Left lung (tissue), 10 donors: Measurements from ENCODE around the gene BTBD9. TPM values are rescaled to one million over a fixed set of nuclear protein-coding genes. Genes with fewer than 3 reads are reported as not detected.

Experiments
- ATAC-seq: fragments of 200-7000 bp; cut with Tn5 transposase; one replicate; pipeline ENCODE4 v1.9.1; 2020; ENCODE audit warnings: moderate library complexity
- DNase-seq, 4 donors: peaks; one replicate each; pipeline ENCODE4 v3.0.0-alpha.2; 2013 to 2020
- H3K27ac ChIP-seq, 2 donors: fragments of 200-600 bp; sonication (generic) in 1 of 2; one replicate each; pipeline versions ENCODE4 v1.5.0 to v1.8.0; 2020 to 2021
- H3K27me3 ChIP-seq, 2 donors: fragments of 200-600 bp; sonication (generic) in 1 of 2; one replicate each; pipeline versions ENCODE4 v1.5.0 to v1.8.0; 2020 to 2021
- H3K36me3 ChIP-seq, 2 donors: fragments of 200-600 bp; sonication (generic) in 1 of 2; one replicate each; pipeline versions ENCODE4 v1.5.0 to v1.8.0; 2020 to 2021
- H3K4me1 ChIP-seq, 2 donors: fragments of 200-600 bp; one replicate each; pipeline ENCODE4 v1.8.0; 2021
- H3K4me3 ChIP-seq, 2 donors: fragments of 200-600 bp; sonication (generic) in 1 of 2; one replicate each; pipeline versions ENCODE4 v1.5.0 to v1.8.0; 2020 to 2021; ENCODE audit warnings: mild to moderate bottlenecking in 1 of 2
- H3K9me3 ChIP-seq, 2 donors: fragments of 200-600 bp; sonication (generic) in 1 of 2; one replicate each; pipeline versions ENCODE4 v1.5.0 to v1.8.0; 2020 to 2021
- CTCF ChIP-seq, 2 donors: fragments of 200-600 bp; sonication (generic) in 1 of 2; IDR thresholded peaks; one replicate each; pipeline versions ENCODE4 v1.5.0 to v1.8.0; 2021; ENCODE audit warnings: antibody characterized with exemption in 2 of 2
- intact Hi-C, 2 donors: fragments of 100-400 bp; cut with DNase I; formaldehyde crosslinking; loops; one replicate each; pipeline versions ENCODE4 v1.11.2 to v1.14.2; 2022
- polyA plus RNA-seq, 6 donors: library from polyadenylated mRNA; unstranded; fragments of 120-200 nt; gene quantifications; one replicate each; pipeline ENCODE4 v1.2.1, GENCODE V29; 2013; ENCODE audit not compliant: insufficient read length in 6 of 6
- total RNA-seq, 2 donors: library from RNA; stranded (reverse); fragmentation: NEBNext Ultra II Directional; extraction: Animal tissue kit (Norgen Biotek cat#: 25700); gene quantifications; one replicate each; pipeline ENCODE4 v1.2.1, GENCODE V29; 2021
- donor health status: DM: no; HTN: yes; CAD: no.
- donor health status: DM: no; HTN: no; CAD: no.

BTBD9 gene
- total and polyA plus RNA-seq, 8 donors, result 14.2 to 44.0 (median 16.0) TPM

- H3K27me3 ChIP-seq, result no peaks in the 10 kb centered on the region
- intact Hi-C loops, result no loop called here
- ATAC-seq, result no peak
Measured at GRCh38 chr6:38212116-38212515, 427.6 kb downstream of the BTBD9 start.

GRCh38 chr6:38209371-38210260, 430.1 kb downstream of the BTBD9 start:
- intact Hi-C loops, result no loop called here
- ATAC-seq, result no peak
- no peak overlapping the region for H3K27ac ChIP-seq
- DNase-seq, result no peak
- no peaks in the 10 kb centered on the region for H3K9me3 ChIP-seq
- H3K36me3 ChIP-seq, result no peaks in the 10 kb centered on the region
- no peak for TF ChIP-seq CTCF (IDR thresholded peaks at IDR 0.05)
- peaks cover 4 to 16% of the 10 kb centered on the region in 2 donors for H3K4me1 ChIP-seq
- no peaks in the 10 kb centered on the region for H3K27me3 ChIP-seq
- no peak overlapping the region for H3K4me3 ChIP-seq

More at GRCh38 chr6:38212116-38212515, 427.6 kb downstream of the BTBD9 start:
- Histone ChIP-seq H3K9me3 (no peaks in the 10 kb centered on the region), H3K4me3 (no peak overlapping the region), H3K4me1 (peaks cover 4 to 16% of the 10 kb centered on the region in 2 donors), H3K36me3 (no peaks in the 10 kb centered on the region), H3K27ac (no peak overlapping the region)
- no peak for TF ChIP-seq CTCF (IDR thresholded peaks at IDR 0.05)
- no peak for DNase-seq

GRCh38 chr6:38208028-38208427, 431.7 kb downstream of the BTBD9 start:
- H3K27ac ChIP-seq, result no peak overlapping the region
- intact Hi-C loops, result no loop called here
- ATAC-seq (no peak), DNase-seq (no peak)
- H3K27me3 ChIP-seq, result no peaks in the 10 kb centered on the region
- H3K36me3 ChIP-seq, result no peaks in the 10 kb centered on the region
- no peaks in the 10 kb centered on the region for H3K9me3 ChIP-seq
- peaks cover 2 to 8% of the 10 kb centered on the region in 2 donors for H3K4me1 ChIP-seq
- H3K4me3 ChIP-seq, result no peak overlapping the region
- TF ChIP-seq CTCF (IDR thresholded peaks at IDR 0.05), result no peak

- Histone ChIP-seq H3K9me3 (no peaks in the 10 kb centered on the region), H3K36me3 (no peaks in the 10 kb centered on the region), H3K27me3 (no peaks in the 10 kb centered on the region), H3K27ac (no peak overlapping the region), H3K4me3 (no peak overlapping the region), H3K4me1 (peaks cover 0 to 2% of the 10 kb centered on the region in 2 donors)
- ATAC-seq (no peak), DNase-seq (no peak)
- no peak for TF ChIP-seq CTCF (IDR thresholded peaks at IDR 0.05)
- intact Hi-C loops, result no loop called here
Measured at GRCh38 chr6:38207375-38207774, 432.4 kb downstream of the BTBD9 start.

GRCh38 chr6:38198219-38198618, 441.5 kb downstream of the BTBD9 start:
- ATAC-seq (no peak), DNase-seq (no peak)
- intact Hi-C loops, result no loop called here
- H3K9me3 ChIP-seq, result no peaks in the 10 kb centered on the region
- no peak overlapping the region for H3K27ac ChIP-seq
- H3K27me3 ChIP-seq, result no peaks in the 10 kb centered on the region
- no peaks in the 10 kb centered on the region for H3K4me1 ChIP-seq
- TF ChIP-seq CTCF (IDR thresholded peaks at IDR 0.05), result no peak
- no peaks in the 10 kb centered on the region for H3K36me3 ChIP-seq
- H3K4me3 ChIP-seq, result no peak overlapping the region
